GM10266 (cell line): ENCODE data around the gene PUDP.
"Not testable (repeated sequence)": the region's sequence is repeated elsewhere in the genome, so short reads cannot be mapped to it uniquely, and the experiment has no call there.

ENCODE experiments used
- DNase-seq: peaks from one replicate; pipeline ENCODE4 v3.0.0; 2012; ENCODE audit errors: extremely low spot score
- CTCF ChIP-seq: IDR thresholded peaks from 2 replicates; pipeline ENCODE4 v1.5.1; 2012; ENCODE audit warnings: mild to moderate bottlenecking, low read depth; ENCODE audit not compliant: control insufficient read depth, insufficient read depth; ENCODE audit errors: missing control alignments

PUDP gene

GRCh38 chrX:7109049-7109531, 38.9 kb downstream of the PUDP start:
- no peak for DNase-seq
- no peak for TF ChIP-seq CTCF

GRCh38 chrX:7108030-7108429, 39.9 kb downstream of the PUDP start:
- no peak for DNase-seq
- TF ChIP-seq CTCF, result no peak

- DNase-seq, result no peak
- TF ChIP-seq CTCF, result no peak
These were observed 41.3 kb downstream of the PUDP start for GRCh38 chrX:7106649-7107048.

GRCh38 chrX:7102119-7102518, 45.8 kb downstream of the PUDP start:
- TF ChIP-seq CTCF, result no peak
- DNase-seq, result no peak

GRCh38 chrX:7100022-7100421, 47.9 kb downstream of the PUDP start:
- DNase-seq, result no peak
- no peak for TF ChIP-seq CTCF

GRCh38 chrX:7095657-7096056, 52.3 kb downstream of the PUDP start:
- not testable (repeated sequence) for DNase-seq

- DNase-seq, result no peak
These were observed 54.6 kb downstream of the PUDP start for GRCh38 chrX:7093305-7093704.

More at GRCh38 chrX:7093305-7093704, 54.6 kb downstream of the PUDP start:
- TF ChIP-seq CTCF, result no peak
